NCI-H1694 (cell line): Measurements from ENCODE around the gene CEP85L.

Source experiments
- DNase-seq: peaks from one replicate; lab custom pipeline; 2025; lab: John Stamatoyannopoulos, UW

The CEP85L gene

DNA sequence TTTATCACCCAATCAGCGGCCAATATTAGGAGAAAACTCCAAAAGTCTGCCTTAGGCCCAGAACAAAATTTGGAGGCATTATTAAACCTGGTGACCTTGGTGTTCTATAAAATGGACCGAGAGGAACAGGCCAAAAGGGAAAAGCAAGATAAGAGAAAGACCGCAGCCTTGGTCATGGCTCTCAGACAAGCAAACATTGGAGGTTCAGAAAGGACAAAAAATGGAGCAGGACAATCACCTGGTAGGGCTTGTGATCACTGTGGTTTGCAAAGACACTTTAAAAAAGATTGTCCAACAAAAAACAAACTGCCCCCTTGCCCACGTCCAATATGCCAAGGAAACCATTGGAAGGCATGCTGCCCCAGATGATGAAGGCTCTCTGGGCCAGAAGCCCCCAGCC lies 31.2 kb downstream of the CEP85L start:
- no peak for DNase-seq

DNA sequence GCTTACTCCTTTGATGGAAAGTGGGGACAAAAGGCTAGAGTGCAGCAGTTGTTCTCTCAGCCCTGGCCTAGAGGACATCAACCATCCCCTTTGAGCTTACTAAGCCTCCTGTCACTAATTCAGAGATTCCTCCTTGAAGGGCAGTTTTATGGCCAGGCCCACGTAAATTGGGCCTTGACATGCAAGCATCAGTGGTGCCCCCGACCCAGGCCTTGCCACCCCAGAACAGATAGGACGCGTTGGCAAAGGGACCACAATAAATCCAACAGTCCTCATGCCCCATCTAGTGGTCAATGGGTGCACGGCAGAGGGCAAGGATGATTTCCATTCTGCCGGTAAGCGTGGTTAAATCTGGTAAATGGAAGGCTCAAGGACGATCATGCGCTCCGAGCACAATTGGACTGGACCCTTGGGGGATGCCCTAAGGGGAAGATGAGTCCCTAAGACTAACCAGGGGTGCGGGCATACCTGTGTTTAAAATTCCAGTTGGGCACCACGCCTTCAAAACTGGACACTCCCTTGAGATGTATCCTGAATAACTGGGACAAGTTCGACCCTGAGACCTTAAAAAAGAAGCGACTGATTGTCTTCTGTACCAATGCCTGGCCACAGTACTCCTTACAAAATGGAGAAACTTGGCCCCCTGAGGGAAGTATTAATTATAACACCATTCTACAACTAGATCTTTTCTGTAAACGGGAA lies 32.6 kb downstream of the CEP85L start:
- peak; percentile 6 for DNase-seq

DNA sequence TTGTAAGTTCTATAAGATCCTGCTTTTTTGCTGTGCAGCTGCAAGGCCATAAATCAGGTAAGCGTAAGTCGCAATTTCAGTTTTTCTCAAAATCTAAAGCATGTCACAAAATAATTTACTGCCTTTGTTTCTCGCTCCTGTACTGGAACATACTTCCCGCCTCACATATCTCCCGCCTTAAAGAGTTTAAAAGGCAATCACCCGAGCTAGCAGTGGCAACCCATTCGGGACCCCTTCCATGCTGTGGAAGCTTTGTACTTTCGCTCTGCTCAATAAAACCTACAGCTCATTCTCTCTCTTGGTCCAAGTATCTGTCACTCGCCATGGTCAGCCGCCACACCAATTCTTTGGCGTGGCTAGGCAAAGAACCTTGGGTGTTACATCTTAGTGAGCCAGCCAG lies 34.0 kb downstream of the CEP85L start:
- no peak for DNase-seq

DNA sequence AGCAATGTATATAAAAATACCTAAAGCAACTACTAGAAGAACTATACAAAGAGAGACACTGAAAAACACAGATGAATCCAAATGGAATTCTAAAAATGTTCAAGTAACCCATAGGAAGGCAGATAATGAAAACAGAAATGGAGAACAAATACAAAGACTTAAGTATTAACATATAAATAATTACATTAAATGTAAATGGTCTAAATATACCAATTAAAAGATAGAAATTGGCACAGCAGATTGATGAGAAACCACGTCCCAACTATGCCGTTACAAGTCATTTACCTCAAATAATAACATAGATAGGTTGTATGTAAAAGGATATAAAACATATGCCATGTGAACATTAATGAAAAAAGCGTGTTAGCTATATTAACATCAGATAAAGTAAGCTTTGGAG lies 40.1 kb downstream of the CEP85L start:
- no peak for DNase-seq

DNA sequence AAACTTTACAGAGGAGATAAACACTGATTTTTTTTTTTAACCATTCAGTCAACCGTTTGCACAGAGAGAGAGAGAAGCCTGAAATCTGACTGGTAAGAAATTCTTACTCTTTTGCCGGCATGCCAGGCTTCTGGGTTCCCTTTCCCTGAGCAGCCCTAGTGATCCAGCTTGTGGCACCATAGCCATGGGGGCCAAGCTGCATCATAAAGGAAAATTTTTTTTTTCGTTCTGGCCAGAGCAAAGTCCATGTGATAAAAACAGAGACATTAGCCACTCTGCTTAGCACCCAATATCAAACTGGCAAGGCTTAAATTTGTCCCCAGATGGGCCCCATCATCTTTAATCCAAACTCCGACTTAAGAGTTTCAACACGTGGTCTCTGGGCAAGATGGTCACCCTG lies 44.5 kb downstream of the CEP85L start:
- no peak for DNase-seq

DNA sequence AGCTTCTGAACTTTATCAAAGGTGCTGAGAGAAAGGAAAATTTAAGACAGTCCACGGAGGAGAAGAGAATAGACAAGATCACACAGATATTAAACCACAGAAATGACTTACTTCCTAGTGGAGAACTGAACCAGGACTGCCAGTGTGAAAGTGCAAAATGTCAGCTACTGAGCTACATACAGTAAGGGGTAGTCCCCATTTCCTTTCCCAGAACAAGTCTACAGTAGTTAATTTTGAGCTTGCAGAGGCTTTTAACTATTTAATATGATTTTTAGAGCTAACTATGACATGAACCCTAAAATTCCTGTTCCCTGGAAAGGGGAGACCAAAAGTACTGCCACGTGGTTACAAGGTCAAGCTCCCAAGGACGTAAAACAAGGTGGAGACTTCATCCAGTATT lies 45.1 kb downstream of the CEP85L start:
- no peak for DNase-seq

DNA sequence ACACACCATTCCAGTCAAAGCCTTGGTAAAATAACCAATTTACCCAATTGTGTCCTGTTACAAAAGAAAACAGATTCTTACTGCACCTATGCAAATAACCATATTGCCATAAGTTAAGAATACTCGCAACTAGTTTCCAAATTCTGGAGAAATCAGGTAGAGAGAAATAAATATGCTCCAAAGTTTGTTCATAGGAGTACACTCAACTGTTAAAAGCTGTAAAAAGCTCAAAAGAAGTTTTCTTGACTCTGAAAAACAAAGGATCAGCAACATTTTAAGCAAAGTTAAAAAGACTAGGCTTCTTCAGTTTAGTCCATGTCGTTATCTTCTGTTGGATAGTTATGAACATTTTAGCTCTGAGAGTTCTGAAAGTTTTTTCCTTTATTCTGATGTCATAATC lies 48.0 kb downstream of the CEP85L start:
- no peak for DNase-seq

DNA sequence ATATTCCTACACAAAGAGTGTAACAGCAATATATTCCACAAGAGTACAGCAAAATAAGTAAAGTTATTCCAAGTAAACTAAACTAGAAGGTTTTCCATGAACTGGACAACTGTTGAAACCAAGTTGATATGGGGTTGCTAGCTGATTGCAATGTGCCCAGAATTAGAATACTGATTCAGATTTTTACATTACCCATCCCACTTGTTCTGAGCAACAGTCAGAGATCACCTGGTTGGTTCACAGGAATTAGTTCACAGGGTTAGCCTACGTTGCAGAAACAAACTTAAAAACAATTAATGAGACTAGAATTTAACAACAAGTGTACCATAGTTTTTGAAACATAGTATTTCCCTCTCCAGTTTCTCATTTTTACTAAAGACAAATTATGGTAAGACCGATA lies 49.1 kb downstream of the CEP85L start:
- no peak for DNase-seq

DNA sequence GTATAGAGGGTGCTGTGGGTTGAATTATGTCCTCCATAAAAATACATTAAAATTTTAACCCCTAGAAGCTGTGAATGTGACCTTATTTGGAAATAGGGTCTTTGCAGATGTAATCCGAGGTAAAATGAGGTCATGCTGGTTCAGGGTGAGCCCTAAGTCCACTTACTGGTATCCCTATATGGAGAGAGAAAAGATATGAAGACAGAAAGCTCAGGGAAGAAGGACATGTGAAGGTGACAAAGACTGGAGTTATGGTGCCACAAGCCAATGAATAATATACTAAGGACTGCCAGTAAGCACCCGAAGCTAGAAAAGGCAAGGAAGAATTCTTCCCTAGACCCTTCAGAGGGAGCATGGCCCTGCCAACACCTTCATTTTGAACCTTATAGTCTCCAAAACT lies 53.1 kb downstream of the CEP85L start:
- DNase-seq = no peak

DNA sequence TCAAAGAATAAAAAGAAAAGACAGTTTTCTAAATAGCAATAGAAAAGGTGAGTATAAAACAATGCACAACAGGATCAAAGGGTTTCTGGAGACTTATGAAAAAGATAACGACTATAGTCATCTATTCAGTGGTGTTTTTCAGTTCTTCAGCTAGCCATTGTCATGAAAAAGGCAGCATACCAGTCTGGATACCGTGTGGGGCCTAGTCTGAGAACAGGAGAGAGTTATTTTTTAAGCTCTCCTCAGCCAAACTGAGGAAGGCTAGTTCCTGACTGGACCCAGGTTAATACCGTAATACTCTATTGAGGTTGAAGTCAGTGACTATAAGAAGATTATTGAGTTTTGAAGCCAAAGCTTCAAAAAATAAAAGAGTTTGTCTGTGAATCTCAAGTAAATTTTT lies 53.8 kb downstream of the CEP85L start:
- DNase-seq = no peak

DNA sequence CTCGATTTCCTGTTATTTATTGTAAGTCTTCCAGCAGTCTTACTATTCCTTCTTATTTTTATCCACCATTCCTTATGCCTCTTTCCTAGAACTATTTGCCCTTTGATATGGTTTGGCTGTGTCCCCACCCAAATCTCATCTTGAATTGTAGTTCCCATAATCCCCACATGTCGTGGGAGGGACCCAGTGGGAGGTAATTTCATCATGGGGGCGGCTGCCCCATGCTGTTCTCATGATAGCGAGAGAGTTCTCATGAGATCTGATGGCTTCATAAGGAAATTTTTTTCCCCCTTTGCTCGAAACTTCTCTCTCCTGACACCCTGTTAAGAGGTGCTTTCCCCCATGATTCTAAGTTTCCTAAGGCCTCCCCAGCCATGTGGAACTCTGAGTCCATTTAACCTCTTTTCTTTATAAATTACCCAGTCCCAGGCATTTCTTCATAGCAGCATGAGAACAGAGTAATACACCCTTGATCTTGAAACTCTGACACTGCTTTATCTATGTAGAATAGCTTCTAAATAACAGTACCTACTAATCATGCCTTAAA lies 54.5 kb downstream of the CEP85L start:
- DNase-seq = no peak

DNA sequence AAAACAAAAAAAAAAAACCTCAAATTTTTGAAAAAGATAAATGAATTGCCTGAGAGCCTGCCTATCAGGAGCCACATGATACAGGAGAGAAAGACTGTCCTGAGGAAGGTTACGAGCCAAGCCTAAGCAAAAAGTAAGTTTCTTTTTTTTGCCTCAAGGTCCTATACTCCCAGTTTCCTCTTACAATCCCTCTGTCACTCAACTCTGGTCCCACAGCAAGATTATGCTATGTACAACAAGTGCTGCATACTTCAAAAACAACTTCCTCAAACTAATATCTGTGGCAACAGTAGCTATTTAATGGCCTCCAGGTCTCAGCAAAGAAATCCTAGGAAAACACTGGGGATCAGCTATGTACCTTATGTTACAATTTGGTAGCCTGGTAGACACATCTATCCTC lies 56.5 kb downstream of the CEP85L start:
- no peak for DNase-seq

DNA sequence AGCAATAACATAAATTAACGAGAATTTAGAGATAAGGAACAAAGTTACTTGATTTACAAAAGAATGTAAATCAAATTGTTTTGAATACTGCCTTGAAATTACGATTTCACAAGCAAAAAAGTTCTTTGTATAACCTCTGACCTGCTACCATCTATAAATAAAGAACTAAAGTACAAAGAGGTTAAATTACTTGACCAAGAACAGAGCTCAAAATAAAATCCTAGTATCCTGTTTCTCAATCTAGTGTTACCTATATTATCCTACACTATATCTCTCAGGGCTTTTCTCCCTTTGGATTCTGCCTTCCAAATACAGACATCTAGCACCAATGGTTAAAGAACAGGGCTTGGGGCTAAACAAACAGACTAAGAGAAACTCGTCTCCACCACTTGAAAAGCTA lies 59.5 kb downstream of the CEP85L start:
- no peak for DNase-seq

DNA sequence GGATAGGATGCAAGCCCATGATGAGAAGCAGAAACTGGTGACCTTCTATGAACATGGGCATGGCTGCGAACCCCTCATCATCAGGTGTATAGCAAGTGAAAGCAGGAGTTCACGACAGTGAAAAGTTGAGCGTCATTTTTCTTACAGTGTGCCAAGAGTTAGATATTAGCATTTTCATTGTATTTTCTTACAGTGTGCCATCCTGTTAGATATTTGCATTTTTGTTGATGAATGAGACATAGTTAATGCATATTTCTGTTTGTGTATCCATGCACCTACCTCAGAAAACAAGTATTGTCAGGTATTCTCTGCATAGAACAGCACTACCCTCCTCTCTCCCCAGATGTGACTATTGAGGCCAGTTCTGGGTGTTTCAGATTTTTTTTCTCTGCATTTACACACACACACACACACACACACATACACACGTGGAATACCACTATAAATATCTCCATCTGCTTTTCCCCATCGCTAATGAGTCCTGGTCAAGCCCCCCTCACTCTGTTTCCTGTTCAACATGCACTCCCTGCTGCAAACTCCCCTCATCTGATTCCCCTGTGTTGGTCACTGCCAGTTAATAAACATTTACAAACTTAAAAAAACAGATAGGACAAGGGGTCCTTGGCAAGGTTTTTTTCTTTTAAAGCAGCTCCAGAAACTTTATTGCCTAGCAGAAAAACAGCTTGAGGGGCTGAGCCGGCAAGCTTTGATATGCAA lies 61.6 kb downstream of the CEP85L start:
- no peak for DNase-seq

DNA sequence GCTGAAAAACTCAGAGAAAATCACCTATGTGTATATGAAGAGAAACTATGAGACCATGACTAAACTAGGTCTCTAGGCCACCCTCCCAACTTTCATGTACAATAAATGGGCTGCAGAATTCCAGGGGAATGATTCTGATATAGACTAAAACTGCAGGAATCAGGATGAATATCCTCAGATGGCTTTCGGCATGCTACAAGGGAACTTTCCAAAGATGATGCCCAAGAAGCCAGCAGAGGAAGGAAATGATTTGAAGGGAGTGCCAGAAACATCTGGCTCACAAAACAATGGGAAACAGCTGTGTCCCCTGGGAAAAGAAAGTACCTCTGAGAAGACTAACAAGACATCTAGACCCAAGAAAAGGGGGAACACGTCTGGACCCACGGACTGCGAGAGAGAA lies 62.2 kb downstream of the CEP85L start:
- no peak for DNase-seq

DNA sequence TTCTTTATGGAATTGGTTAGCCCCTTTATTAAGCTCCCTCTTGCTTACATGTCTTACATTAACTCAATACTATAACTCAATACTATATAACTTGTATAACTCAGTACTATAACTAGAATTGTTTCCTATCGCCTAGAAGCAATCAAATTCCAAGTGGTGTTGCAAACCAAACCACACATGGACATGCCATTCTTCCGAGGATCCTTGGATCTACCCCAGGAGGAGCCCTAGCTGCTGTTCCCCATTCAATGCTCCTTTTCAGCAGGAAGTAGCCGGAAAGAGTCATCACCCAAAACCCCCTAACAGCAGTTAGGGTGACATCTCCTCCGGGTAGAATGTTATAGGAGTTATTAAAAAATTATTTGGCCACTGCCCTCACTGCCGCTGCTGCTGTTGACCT lies 62.8 kb downstream of the CEP85L start:
- no peak for DNase-seq

DNA sequence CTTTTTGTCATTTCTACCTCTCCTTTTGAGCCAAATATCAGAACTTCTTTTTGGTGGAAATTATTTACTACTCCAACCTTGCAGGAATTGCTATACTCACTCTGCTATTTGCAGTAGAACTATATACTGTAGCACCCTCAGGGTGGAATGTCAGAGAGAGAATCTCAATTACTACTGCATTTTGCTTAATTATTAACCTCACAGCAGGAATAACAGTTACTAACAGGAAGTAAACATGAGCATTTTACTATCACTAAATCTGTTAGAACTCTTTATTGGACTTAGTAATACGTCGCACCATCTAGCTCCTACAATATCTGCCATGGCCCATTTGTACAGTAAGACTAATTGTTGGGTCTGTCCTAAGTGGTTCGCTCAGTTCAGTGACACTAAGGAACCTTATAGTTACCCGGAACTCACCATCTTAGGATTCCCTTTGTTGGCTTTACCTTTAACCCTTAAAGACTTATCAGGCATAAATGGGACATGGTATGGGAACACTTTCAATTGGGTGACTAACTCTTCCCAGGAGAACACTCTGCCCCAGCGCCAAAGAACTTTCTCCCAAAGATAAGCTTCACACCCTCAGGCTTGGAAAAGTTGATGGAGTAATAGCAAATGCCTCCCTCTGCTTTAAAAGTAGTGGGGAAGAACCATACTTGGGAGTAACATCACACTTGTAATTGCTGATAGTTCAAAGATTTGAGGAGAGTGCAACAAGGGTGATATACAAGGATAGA lies 64.5 kb downstream of the CEP85L start:
- no peak for DNase-seq

DNA sequence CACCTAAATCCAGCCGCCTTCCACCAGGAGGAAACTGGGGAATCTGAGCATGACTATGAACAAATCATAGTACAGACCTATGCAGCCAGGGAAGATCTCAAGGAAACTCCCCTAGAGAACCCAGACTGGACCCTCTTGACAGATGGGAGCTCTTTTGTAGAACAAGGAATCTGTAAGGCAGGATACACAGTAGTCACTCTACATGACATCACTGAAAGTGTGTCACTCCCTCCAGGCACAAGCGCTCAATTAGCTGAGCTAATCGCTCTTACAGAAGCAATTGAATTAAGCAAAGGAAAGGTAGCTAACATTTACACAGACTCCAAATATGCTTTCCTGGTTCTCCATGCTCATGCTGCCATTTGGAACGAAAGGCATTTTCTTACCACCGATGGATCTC lies 66.5 kb downstream of the CEP85L start:
- DNase-seq = no peak

DNA sequence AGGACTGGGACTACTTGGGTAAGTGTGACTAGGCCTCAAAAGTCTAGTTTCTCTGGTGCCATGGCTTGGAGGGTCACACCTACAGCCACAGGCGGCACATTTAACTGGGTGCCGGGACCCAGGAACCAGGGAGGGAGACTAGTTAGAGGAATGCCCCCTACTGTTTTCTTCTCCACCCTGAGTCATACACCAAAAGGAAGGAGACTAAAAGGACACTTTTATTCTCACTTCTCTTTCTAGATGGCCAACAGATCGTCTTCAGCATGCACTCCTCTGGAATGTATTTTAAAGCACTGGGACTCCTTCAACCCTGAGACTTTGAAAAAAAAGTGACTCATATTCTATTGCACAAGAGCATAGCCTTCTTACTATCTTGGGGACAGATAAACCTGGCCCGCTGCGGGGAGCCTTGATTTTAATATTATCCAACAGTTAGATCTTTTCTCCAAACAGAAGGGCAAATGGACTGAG lies 69.9 kb downstream of the CEP85L start:
- DNase-seq = no peak

DNA sequence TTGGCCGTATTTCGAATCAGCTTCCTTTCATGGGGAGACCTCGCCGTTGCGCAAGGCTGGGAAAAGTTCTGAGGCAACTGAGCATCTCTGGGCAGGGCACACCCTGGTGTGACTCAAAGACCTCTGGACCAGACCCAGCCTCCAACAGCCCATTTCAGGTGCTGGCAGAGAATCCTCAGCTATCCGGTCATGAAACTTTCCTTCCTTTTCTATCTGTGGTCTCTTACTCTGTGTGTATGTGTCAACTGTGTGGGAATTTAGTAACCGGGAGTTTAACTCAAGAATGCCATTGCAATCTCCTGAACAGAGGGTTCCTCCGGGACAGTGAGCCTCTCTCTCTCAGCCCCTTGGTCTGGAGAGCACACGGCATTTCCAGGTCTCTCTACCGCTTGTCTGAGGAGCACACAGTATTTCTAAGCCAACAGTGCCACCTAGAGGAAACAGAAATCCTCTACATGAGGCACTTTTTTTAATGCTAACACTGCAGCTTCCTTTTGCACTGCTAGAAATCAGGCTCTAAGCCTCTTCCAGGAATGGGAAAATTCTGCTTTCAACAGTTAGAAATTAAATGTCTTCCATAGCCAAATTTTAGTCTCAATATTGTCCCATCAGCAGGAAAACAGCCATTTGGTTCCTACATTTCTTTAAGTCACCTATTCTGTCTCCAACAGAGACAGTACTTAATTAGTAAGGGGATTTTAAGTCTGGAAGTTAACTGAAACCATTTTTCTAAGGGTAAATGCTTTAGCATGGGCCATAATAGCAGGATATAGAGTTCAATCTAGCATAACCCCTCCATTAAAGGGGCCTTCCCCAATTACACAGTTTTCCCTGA lies 70.6 kb downstream of the CEP85L start:
- DNase-seq = peak; percentile 38

DNA sequence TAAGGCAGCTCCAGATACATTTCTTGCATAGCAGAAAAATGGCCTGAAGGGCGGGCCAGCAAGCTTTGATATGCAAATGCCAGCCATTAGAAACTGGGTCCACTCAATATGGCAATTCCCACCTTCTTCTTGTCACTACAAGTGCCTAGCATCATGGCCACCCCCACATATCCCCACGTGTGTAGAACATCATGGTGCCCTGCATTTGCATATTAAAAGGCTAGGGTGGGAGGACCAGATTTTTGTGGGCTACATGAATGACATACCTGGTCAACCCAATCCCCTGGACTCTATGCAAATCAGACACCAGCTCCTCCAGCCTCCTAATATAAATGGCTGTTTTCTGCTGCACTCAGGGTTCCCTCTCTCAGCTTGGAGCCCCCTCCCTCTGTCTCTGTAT lies 71.6 kb downstream of the CEP85L start:
- DNase-seq = no peak

DNA sequence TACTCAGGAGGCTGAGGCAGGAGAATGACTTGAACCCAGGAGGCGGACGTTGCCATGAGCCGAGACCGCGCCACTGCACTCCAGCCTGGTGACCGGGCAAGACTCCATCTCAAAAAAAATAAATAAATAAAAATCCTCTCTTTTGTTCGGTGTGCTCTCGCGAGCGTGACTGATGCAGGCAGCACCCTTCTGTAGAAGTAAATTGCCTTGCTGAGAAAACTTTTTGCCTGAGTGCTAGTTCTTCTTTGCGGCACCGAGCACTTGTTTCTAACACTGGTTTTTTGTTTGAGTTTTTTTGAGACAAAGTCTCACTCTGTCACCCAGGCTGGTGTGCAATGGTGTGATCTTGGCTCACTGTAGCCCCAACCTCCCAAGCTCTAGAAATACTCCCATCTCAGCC lies 72.8 kb downstream of the CEP85L start:
- no peak for DNase-seq
